NB4 (cell line): ENCODE results near the gene ALPL.

Source experiments
- DNase-seq: peaks from one replicate; pipeline ENCODE4 v3.0.0; 2010; ENCODE audit warnings: low read depth
- H3K4me3 ChIP-seq: one replicate; pipeline ENCODE4 v1.5.1; 2011; ENCODE audit warnings: mild to moderate bottlenecking, low read depth, low read length, moderate library complexity
- CTCF ChIP-seq: IDR thresholded peaks from one replicate; pipeline ENCODE4 v1.5.1; 2012; ENCODE audit warnings: low read depth, low read length
- MAX ChIP-seq: IDR thresholded peaks from 2 replicates; pipeline ENCODE4 v1.6.1; 2011; ENCODE audit warnings: low read depth, low read length
- MYC ChIP-seq: IDR thresholded peaks from 2 replicates; pipeline ENCODE4 v1.6.1; 2011; ENCODE audit warnings: low read depth, low read length
- POLR2A ChIP-seq: IDR thresholded peaks from 2 replicates; pipeline ENCODE4 v1.6.1; 2011; ENCODE audit warnings: mild to moderate bottlenecking; ENCODE audit not compliant: insufficient read length; ENCODE audit errors: extremely low read depth

Gene ALPL

GRCh38 chr1:21620496-21620895 is 111.3 kb downstream of the ALPL start:
- DNase-seq: no peak
- no peak overlapping the region for H3K4me3 ChIP-seq
- TF ChIP-seq MYC (no peak), MAX (no peak), CTCF (no peak), POLR2A (no peak)

DNA sequence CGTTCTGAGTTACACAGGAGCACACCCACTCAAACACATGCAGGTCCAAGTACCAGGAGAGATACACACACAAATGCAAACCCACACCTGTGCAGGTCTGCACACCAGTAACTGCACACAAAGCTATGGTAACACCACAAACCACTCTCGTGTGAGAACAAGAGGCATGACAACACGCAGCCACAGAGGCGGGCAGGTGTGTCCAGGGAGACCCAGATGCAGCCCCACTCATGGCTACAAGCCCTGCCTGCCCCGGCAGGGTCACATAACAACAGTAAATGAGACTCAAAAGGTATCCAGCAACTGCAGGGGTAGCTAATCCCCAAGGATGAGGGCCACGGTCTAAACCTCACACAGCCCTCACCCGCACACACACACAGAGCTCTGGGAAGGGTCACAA is 111.8 kb downstream of the ALPL start:
- DNase-seq: no peak
- no peak overlapping the region for H3K4me3 ChIP-seq
- TF ChIP-seq MAX: no peak
- TF ChIP-seq CTCF: no peak
- no peak for TF ChIP-seq POLR2A
- TF ChIP-seq MYC: no peak

- TF ChIP-seq POLR2A (no peak), MAX (no peak), MYC (no peak), CTCF (no peak)
- no peak for DNase-seq
- H3K4me3 ChIP-seq: no peak overlapping the region
Observed at GRCh38 chr1:21621761-21622436, 112.7 kb downstream of the ALPL start.

GRCh38 chr1:21622466-21623315 is 113.5 kb downstream of the ALPL start:
- TF ChIP-seq POLR2A: no peak
- TF ChIP-seq MYC: no peak
- TF ChIP-seq MAX: no peak
- no peak overlapping the region for H3K4me3 ChIP-seq
- peak; percentile 12 for DNase-seq

GRCh38 chr1:21623410-21623961 is 114.3 kb downstream of the ALPL start:
- no peak for DNase-seq
- no peak overlapping the region for H3K4me3 ChIP-seq
- no peak for TF ChIP-seq POLR2A
- TF ChIP-seq MAX: no peak
- TF ChIP-seq MYC: no peak
- no peak for TF ChIP-seq CTCF
